ENCODE results near the gene TMUB2. TPM values are rescaled to one million over a fixed set of nuclear protein-coding genes. Genes with fewer than 3 reads are reported as not detected.
A peak's percentile ranks its signal among the peaks of the same experiment; 100 is the strongest.

Gene TMUB2
- total and polyA plus RNA-seq, 2 of the 13 experiments (the other 11 are each of a cell fraction or from before 2014, with no cell fraction given) = 26.9 to 50.8 TPM

DNA sequence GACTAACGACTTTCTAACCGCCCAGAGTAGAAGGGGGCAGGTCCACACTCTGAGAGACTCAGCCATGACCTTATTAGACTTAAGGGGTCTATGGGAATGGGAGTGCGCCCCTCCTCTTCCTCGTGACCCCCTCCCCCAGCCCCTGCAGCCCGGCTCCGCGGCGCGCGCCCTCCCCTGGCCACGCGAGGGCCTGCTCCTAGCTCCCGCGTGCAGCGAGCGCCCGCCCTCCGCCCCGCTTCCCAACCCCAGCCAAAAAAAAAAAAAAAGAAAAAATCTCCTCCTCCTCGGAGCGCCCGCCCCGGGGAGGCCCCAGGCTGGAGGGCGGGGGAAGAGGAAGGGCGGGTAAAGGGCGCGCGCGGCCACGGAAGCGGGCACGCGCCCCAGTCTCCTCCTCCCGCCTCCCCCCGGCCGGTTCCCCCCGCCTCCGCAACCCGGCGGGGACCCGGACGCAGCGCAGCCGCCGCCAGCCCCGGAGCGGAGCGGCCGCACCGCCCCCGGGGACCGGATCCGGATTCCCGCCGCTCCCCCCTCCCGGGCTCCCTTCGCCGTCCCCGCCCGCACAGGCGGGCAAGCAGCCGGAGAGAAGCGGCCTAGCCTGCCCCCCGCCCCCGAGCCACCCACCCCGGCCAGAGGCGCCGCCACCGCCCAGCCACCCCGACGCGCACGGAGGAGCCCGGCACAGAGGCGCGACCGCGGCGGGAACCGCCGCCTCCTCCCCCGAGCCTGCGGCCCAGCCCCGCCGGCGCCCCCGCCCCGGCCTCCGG, 31.8 kb downstream of the TMUB2 start (continued):
- TF ChIP-seq, protein P1, sequence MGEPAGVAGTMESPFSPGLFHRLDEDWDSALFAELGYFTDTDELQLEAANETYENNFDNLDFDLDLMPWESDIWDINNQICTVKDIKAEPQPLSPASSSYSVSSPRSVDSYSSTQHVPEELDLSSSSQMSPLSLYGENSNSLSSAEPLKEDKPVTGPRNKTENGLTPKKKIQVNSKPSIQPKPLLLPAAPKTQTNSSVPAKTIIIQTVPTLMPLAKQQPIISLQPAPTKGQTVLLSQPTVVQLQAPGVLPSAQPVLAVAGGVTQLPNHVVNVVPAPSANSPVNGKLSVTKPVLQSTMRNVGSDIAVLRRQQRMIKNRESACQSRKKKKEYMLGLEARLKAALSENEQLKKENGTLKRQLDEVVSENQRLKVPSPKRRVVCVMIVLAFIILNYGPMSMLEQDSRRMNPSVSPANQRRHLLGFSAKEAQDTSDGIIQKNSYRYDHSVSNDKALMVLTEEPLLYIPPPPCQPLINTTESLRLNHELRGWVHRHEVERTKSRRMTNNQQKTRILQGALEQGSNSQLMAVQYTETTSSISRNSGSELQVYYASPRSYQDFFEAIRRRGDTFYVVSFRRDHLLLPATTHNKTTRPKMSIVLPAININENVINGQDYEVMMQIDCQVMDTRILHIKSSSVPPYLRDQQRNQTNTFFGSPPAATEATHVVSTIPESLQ (CRISPR knock-in tag; conservative IDR thresholded peaks at IDR 0.05) = no peak
- 0 out of 2 replicates have a peak, but pooled peaks have one; percentile 61 for TF ChIP-seq ZNF556 (CRISPR knock-in tag; IDR thresholded peaks at IDR 0.05; ENCODE audit: borderline replicate concordance)
- TF ChIP-seq IRX3 (CRISPR knock-in tag; IDR thresholded peaks at IDR 0.05; ENCODE audit: borderline replicate concordance, low read depth) = 0 out of 2 replicates have a peak, but pooled peaks have one; percentile 56
- TF ChIP-seq, protein P2, sequence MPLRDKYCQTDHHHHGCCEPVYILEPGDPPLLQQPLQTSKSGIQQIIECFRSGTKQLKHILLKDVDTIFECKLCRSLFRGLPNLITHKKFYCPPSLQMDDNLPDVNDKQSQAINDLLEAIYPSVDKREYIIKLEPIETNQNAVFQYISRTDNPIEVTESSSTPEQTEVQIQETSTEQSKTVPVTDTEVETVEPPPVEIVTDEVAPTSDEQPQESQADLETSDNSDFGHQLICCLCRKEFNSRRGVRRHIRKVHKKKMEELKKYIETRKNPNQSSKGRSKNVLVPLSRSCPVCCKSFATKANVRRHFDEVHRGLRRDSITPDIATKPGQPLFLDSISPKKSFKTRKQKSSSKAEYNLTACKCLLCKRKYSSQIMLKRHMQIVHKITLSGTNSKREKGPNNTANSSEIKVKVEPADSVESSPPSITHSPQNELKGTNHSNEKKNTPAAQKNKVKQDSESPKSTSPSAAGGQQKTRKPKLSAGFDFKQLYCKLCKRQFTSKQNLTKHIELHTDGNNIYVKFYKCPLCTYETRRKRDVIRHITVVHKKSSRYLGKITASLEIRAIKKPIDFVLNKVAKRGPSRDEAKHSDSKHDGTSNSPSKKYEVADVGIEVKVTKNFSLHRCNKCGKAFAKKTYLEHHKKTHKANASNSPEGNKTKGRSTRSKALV (CRISPR knock-in tag; IDR thresholded peaks at IDR 0.05) = no peak
- TF ChIP-seq ZBTB7B (CRISPR knock-in tag; IDR thresholded peaks at IDR 0.05) = peak; percentile 88
- no peak for TF ChIP-seq SATB2 (CRISPR knock-in tag; IDR thresholded peaks at IDR 0.05)
- TF ChIP-seq AGO2 (optimal IDR thresholded peaks at IDR 0.05; ENCODE audit: low read depth, low read length) = no peak
- TF ChIP-seq, protein P3, sequence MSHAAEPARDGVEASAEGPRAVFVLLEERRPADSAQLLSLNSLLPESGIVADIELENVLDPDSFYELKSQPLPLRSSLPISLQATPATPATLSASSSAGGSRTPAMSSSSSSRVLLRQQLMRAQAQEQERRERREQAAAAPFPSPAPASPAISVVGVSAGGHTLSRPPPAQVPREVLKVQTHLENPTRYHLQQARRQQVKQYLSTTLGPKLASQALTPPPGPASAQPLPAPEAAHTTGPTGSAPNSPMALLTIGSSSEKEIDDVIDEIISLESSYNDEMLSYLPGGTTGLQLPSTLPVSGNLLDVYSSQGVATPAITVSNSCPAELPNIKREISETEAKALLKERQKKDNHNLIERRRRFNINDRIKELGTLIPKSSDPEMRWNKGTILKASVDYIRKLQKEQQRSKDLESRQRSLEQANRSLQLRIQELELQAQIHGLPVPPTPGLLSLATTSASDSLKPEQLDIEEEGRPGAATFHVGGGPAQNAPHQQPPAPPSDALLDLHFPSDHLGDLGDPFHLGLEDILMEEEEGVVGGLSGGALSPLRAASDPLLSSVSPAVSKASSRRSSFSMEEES (CRISPR knock-in tag; IDR thresholded peaks at IDR 0.05) = peak; percentile 61
- no peak for TF ChIP-seq ZFY (CRISPR knock-in tag; IDR thresholded peaks at IDR 0.05)
- TF ChIP-seq, protein P4, sequence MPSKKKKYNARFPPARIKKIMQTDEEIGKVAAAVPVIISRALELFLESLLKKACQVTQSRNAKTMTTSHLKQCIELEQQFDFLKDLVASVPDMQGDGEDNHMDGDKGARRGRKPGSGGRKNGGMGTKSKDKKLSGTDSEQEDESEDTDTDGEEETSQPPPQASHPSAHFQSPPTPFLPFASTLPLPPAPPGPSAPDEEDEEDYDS (CRISPR knock-in tag; IDR thresholded peaks at IDR 0.05) = peak; percentile 34; the same call in 1 of the 2 replicates
- no peak for TF ChIP-seq SIX1 (CRISPR knock-in tag; IDR thresholded peaks at IDR 0.05; ENCODE audit: borderline replicate concordance)
- TF ChIP-seq TAF15 (IDR thresholded peaks at IDR 0.05; ENCODE audit: low read depth, low read length, poor library complexity, severe bottlenecking) = no peak
- TF ChIP-seq PHF20 (CRISPR knock-in tag; IDR thresholded peaks at IDR 0.05) = peak; percentile 26; the same call in 1 of the 2 replicates
- TF ChIP-seq NFYC (CRISPR knock-in tag; IDR thresholded peaks at IDR 0.05) = peak; percentile 27; the same call in 1 of the 2 replicates
- TF ChIP-seq, protein P5, sequence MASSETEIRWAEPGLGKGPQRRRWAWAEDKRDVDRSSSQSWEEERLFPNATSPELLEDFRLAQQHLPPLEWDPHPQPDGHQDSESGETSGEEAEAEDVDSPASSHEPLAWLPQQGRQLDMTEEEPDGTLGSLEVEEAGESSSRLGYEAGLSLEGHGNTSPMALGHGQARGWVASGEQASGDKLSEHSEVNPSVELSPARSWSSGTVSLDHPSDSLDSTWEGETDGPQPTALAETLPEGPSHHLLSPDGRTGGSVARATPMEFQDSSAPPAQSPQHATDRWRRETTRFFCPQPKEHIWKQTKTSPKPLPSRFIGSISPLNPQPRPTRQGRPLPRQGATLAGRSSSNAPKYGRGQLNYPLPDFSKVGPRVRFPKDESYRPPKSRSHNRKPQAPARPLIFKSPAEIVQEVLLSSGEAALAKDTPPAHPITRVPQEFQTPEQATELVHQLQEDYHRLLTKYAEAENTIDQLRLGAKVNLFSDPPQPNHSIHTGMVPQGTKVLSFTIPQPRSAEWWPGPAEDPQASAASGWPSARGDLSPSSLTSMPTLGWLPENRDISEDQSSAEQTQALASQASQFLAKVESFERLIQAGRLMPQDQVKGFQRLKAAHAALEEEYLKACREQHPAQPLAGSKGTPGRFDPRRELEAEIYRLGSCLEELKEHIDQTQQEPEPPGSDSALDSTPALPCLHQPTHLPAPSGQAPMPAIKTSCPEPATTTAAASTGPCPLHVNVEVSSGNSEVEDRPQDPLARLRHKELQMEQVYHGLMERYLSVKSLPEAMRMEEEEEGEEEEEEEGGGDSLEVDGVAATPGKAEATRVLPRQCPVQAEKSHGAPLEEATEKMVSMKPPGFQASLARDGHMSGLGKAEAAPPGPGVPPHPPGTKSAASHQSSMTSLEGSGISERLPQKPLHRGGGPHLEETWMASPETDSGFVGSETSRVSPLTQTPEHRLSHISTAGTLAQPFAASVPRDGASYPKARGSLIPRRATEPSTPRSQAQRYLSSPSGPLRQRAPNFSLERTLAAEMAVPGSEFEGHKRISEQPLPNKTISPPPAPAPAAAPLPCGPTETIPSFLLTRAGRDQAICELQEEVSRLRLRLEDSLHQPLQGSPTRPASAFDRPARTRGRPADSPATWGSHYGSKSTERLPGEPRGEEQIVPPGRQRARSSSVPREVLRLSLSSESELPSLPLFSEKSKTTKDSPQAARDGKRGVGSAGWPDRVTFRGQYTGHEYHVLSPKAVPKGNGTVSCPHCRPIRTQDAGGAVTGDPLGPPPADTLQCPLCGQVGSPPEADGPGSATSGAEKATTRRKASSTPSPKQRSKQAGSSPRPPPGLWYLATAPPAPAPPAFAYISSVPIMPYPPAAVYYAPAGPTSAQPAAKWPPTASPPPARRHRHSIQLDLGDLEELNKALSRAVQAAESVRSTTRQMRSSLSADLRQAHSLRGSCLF (CRISPR knock-in tag; IDR thresholded peaks at IDR 0.05; ENCODE audit: borderline replicate concordance) = no peak

Data from HepG2 (cell line).